NT2/D1 (cell line): ENCODE results near the gene ZDHHC17.
A peak's percentile ranks its signal among the peaks of the same experiment; 100 is the strongest.

Experiments used
- DNase-seq: peaks from one replicate; pipeline ENCODE4 v3.0.0-alpha.2; 2011; ENCODE audit warnings: low read depth, low spot score
- H3K27me3 ChIP-seq: 2 replicates; pipeline ENCODE4 v1.6.0; 2011; ENCODE audit warnings: mild to moderate bottlenecking; ENCODE audit not compliant: insufficient read length, insufficient read depth
- H3K36me3 ChIP-seq: 2 replicates; pipeline ENCODE4 v1.6.1; 2011; ENCODE audit warnings: mild to moderate bottlenecking, low read length, mixed read lengths; ENCODE audit not compliant: insufficient read depth, insufficient read length
- H3K4me1 ChIP-seq: 2 replicates; pipeline ENCODE4 v1.5.1; 2011; ENCODE audit not compliant: insufficient read depth, insufficient read length
- H3K4me3 ChIP-seq: 2 replicates; pipeline ENCODE4 v1.5.1; 2011; ENCODE audit warnings: low read depth; ENCODE audit not compliant: insufficient read length
- H3K9ac ChIP-seq: 2 replicates; pipeline ENCODE4 v1.6.0; 2011; ENCODE audit warnings: low read depth; ENCODE audit not compliant: insufficient read length
- H3K9me3 ChIP-seq: 2 replicates; pipeline ENCODE4 v1.5.1; 2011; ENCODE audit warnings: mild to moderate bottlenecking, low read length; ENCODE audit not compliant: insufficient read depth
- SUZ12 ChIP-seq: IDR thresholded peaks from 2 replicates; pipeline ENCODE4 v1.6.1; 2011; ENCODE audit not compliant: insufficient read length, insufficient read depth; ENCODE audit errors: extremely low read depth
- YY1 ChIP-seq: IDR thresholded peaks from 2 replicates; pipeline ENCODE4 v1.6.1; 2011; ENCODE audit not compliant: insufficient read length, insufficient read depth
- ZNF274 ChIP-seq: IDR thresholded peaks from 2 replicates; pipeline ENCODE4 v1.6.1; 2011; ENCODE audit warnings: mild to moderate bottlenecking, low read depth, low read length

Gene ZDHHC17

DNA sequence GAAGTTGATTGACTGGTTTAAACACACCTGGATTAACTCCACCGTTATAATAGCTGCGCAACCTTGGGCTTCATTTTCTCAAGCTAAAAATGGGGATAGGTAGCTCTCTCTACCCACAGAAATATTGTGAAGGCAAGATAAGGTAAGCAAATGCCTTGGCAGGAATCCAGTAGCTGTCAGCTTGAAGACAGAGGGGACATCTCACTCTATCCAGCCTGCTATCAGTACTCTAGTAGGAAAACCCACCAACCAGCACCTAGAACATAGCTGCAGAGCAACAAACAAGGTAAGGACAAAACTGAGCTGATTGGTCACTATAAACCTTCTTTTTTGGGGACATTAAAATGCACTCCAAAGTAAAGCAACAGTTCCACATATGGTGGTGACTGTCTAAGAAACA lies 107.2 kb downstream of the ZDHHC17 start:
- TF ChIP-seq ZNF274 (no peak), YY1 (no peak), SUZ12 (no peak)
- Histone ChIP-seq H3K9me3 (no peaks in the 10 kb centered on the region), H3K4me1 (peaks cover 7% of the 10 kb centered on the region), H3K4me3 (no peak overlapping the region), H3K27me3 (no peaks in the 10 kb centered on the region), H3K36me3 (peaks cover 39% of the 10 kb centered on the region), H3K9ac (no peak overlapping the region)
- DNase-seq = no peak

DNA sequence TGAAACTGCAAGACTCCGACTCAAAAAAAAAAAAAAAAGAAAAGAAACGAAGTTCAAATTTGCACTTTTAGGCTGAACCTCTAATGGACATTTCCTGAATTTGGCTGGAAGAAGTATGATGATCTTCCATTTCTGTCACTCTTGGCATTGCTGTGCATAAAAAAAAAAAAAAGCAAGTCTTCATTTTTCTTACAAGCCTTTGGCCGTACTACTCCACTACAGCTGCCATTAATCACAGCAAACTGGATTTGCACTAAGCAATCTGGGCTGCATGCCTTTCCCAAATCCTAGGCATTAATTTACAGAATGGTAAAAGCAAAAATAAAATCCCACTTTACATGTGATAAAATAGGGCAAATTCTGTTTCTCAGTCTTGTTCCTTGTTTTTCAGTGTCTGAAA lies 107.8 kb downstream of the ZDHHC17 start:
- no peak overlapping the region for H3K9ac ChIP-seq
- no peak for DNase-seq
- peaks cover 42% of the 10 kb centered on the region for H3K36me3 ChIP-seq
- peaks cover 5% of the 10 kb centered on the region for H3K4me1 ChIP-seq
- no peaks in the 10 kb centered on the region for H3K9me3 ChIP-seq
- no peak overlapping the region for H3K4me3 ChIP-seq
- H3K27me3 ChIP-seq = no peaks in the 10 kb centered on the region
- TF ChIP-seq ZNF274 = no peak
- no peak for TF ChIP-seq SUZ12
- no peak for TF ChIP-seq YY1

DNA sequence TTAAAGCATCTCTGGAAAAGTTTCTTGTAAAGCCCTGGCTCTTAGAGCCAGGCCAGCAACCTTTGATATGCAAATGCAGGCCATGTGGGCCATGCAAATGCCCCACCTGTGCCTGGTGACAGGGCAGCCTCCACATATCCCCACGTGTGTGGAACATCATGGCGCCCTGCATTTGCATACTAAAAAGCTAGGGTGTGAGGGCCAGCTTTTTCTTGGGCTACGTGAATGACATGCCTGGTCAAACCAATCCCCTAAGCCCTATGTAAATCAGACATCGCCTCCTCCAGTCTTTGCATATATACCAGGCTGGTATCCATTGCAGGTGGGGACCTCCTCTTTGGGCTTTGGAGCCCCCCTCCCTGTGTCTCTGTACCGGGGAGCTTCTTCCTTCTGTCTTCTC lies 108.5 kb downstream of the ZDHHC17 start:
- Histone ChIP-seq H3K9me3 (no peaks in the 10 kb centered on the region), H3K36me3 (peaks cover 43% of the 10 kb centered on the region), H3K4me3 (no peak overlapping the region), H3K9ac (no peak overlapping the region), H3K27me3 (no peaks in the 10 kb centered on the region), H3K4me1 (peaks cover 5% of the 10 kb centered on the region)
- no peak for TF ChIP-seq ZNF274
- TF ChIP-seq SUZ12 = no peak
- no peak for TF ChIP-seq YY1
- DNase-seq = no peak

DNA sequence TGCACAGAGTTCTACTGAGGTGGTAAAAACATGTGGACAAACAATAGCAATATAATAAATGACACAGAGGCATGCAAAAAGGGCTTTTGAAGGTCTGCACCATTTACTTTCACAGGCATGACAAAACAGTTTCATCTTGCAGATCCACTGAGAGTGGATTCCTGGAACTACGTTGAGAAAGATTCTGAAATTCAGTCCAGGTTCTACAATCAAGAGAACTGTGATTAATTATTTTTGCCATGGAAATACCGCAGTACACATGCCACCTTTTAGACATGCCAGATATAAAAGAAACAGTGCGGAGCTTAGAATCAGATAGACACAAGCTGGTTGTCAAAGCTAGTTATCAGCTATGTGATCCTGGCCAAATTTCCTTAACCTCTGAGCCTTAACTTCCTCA lies 110.1 kb downstream of the ZDHHC17 start:
- H3K36me3 ChIP-seq = peaks cover 36% of the 10 kb centered on the region
- no peak overlapping the region for H3K4me3 ChIP-seq
- TF ChIP-seq SUZ12 (no peak), YY1 (no peak), ZNF274 (no peak)
- H3K9ac ChIP-seq = no peak overlapping the region
- H3K27me3 ChIP-seq = no peaks in the 10 kb centered on the region
- H3K9me3 ChIP-seq = no peaks in the 10 kb centered on the region
- H3K4me1 ChIP-seq = peaks cover 5% of the 10 kb centered on the region
- no peak for DNase-seq

DNA sequence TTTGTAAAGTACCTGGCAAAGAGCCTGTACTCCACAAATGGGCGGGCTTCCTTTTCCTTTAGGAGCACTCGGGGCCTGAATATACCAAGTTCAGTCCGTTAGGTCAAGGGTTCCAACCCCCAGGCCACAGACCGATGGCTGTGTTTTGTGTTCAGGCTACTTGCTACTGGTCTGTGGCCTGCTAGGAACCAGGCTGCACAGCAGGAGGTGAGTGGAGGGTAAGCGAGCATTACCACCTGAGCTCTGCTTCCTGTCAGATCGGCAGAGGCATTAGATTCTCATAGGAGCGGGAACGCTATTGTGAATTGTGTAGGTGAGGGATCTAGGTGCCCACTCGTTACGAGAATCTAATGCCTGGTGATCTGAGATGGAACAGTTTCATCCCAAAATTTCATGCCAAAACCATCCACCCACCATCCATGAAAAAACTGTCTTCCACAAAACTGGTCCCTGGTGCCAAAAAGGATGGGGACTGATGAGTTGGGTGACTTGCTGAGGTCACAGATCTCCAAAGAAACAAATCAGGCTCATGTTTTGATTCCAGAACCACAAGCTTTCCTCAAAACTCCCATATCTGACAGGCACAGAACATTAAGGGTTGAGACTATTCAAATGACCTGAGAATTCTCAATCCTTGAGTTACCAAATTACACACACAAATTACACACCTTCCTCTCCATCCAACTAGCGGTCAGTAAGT lies 110.7 kb downstream of the ZDHHC17 start:
- no peaks in the 10 kb centered on the region for H3K27me3 ChIP-seq
- H3K4me1 ChIP-seq = peaks cover 5% of the 10 kb centered on the region
- TF ChIP-seq YY1 = no peak
- TF ChIP-seq ZNF274 = no peak
- TF ChIP-seq SUZ12 = no peak
- H3K9ac ChIP-seq = no peak overlapping the region
- peaks cover 31% of the 10 kb centered on the region for H3K36me3 ChIP-seq
- no peak overlapping the region for H3K4me3 ChIP-seq
- no peak for DNase-seq
- no peaks in the 10 kb centered on the region for H3K9me3 ChIP-seq

DNA sequence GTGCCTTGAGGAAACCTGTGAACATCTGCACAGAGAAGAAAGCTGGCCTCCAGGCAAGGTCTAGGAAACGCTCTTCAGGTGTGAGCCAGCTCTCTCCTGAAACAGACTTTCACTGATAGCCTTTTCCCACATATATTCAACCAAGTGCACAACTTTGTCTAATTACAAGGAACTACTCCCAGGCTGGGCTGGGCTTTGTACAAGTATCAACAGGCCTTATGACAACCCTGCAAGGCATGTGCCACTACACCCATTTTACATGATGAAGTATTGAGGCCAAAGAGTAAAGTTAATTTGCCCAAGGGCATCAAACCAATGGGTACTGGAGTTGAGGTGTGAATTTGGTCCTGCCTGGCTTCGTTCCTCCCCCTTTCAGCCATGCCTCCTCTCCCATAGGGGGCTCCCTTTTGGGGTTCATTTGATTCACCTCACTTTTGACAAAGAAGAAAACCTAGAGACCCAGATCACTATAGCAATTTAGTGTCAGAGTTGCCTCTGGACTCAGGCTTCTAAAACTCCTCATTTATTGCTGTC lies 112.8 kb downstream of the ZDHHC17 start:
- TF ChIP-seq ZNF274 = no peak
- no peak for TF ChIP-seq SUZ12
- no peak for TF ChIP-seq YY1
- no peak for DNase-seq
- peaks cover 3% of the 10 kb centered on the region for H3K4me1 ChIP-seq
- peaks cover 28% of the 10 kb centered on the region for H3K36me3 ChIP-seq
- H3K4me3 ChIP-seq = no peak overlapping the region
- H3K9ac ChIP-seq = no peak overlapping the region
- H3K9me3 ChIP-seq = no peaks in the 10 kb centered on the region
- H3K27me3 ChIP-seq = peaks cover 7% of the 10 kb centered on the region

DNA sequence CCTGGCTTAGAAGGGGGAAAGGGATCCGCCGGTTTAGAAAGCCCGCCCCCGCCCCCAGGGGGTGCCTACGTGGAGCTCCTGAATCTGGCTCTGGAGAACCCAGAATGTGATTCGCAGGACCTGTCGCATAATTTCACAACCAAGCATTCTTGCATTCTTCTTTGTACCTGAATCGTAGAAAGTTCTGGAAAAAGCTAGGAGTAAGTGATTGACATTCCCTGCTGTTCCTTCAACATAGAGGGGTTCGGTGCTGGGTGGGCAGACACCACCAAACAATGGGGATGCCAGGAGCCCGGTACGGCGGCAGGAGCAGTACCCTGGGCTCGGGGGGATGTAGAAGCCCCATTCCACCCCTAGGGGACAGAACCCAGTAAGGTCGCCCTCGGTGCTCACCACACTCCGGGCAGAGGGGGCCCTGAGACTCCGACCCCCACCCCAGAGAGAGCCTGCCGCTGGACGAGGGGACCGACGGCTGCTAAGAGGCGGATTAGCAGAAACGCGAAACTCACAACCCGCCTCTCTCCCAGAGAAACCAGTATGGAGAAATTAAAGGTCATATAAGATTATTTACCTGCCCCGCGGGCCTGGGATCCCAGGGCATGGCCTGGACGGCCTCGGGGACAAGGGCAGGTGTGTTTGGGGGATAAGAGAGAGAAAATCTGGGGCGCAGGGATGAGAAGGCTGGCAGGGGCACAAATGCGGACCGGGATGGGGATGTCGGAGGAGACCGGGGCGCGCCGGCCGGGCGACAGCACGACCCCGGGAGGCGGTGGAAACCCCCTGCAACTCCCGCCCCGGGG lies 114.4 kb downstream of the ZDHHC17 start:
- peaks cover 19% of the 10 kb centered on the region for H3K36me3 ChIP-seq
- peak; percentile 27 for DNase-seq
- peak overlapping the region; percentile 81 for H3K9ac ChIP-seq
- H3K4me3 ChIP-seq = peak overlapping the region; percentile 74
- no peaks in the 10 kb centered on the region for H3K9me3 ChIP-seq
- peaks cover 7% of the 10 kb centered on the region for H3K27me3 ChIP-seq
- TF ChIP-seq YY1 (no peak), SUZ12 (no peak), ZNF274 (no peak)
- H3K4me1 ChIP-seq = peaks cover 3% of the 10 kb centered on the region
